ENCODE measurements around the gene PTPRN2. TPM values are rescaled to one million over a fixed set of nuclear protein-coding genes. Genes with fewer than 3 reads are reported as not detected.
"Not testable (repeated sequence)": the region's sequence is repeated elsewhere in the genome, so short reads cannot be mapped to it uniquely, and the experiment has no call there.

PTPRN2 gene
- total and polyA plus RNA-seq, 8 donors, result 12.2 to 49.2 (median 31.8) TPM

DNA sequence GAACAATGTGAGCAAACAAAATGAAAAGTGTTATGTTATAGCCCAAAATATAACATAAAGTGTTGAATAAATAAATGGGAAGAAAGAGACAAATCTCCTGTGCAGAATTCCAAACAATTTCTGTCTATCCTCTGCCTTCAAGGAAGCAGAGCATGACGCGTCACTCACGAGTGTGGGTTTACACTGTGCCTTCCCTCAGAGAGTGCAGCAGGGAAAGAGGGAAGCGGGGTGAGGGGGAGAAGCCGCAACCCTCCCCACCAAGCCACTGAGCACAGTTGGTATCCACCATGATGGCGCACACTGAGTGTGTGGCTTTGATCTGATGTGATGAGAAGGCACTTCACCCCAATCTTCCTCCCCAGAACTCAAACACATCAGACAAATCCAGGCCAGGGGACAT is 74.8 kb downstream of the PTPRN2 start:
- FAIRE-seq (no peak), DNase-seq (no peak), ATAC-seq (no peak)
- H3K4me1 ChIP-seq, result no peaks in the 10 kb centered on the region
- no peak overlapping the region for H3K4me3 ChIP-seq
- intact Hi-C loops (cut with DNase I), result no loop called here
- no peaks in the 10 kb centered on the region for H3K9me3 ChIP-seq
- TF ChIP-seq CTCF (IDR thresholded peaks at IDR 0.05), result no peak
- WGBS, 2 donors, result 89 to 93% methylated on average over 6 of the region's 6 CpGs
- H3K27ac ChIP-seq, result no peak overlapping the region
- no peaks in the 10 kb centered on the region for H3K27me3 ChIP-seq
- no peaks in the 10 kb centered on the region for H3K36me3 ChIP-seq

DNA sequence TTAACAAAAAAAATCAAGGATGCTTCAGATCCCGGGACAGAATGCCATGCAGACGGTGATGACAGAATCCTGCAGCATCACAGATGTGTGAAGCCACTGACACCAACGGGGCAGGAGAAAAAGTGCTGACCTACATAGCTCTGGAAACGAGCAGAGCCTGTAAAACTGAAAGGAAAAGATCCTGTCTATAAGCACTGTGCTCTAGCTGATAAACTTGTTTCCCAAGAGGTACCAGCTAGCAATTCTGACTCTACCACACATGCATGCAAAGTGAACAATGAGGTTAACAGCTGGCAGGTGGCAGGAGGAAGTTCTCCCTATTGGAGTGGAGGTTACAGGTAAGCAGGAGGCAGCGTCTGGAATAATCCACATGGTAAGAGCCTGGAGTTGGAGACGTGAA is 75.6 kb downstream of the PTPRN2 start:
- no peaks in the 10 kb centered on the region for H3K9me3 ChIP-seq
- no peak for FAIRE-seq
- no peak overlapping the region for H3K27ac ChIP-seq
- intact Hi-C loops (cut with DNase I), result no loop called here
- H3K27me3 ChIP-seq, result no peaks in the 10 kb centered on the region
- no peaks in the 10 kb centered on the region for H3K4me1 ChIP-seq
- 86 to 89% methylated on average over 6 of the region's 6 CpGs for WGBS, 2 donors
- no peak for ATAC-seq
- H3K4me3 ChIP-seq, result no peak overlapping the region
- H3K36me3 ChIP-seq, result no peaks in the 10 kb centered on the region
- no peak for TF ChIP-seq CTCF (IDR thresholded peaks at IDR 0.05)
- no peak for DNase-seq

DNA sequence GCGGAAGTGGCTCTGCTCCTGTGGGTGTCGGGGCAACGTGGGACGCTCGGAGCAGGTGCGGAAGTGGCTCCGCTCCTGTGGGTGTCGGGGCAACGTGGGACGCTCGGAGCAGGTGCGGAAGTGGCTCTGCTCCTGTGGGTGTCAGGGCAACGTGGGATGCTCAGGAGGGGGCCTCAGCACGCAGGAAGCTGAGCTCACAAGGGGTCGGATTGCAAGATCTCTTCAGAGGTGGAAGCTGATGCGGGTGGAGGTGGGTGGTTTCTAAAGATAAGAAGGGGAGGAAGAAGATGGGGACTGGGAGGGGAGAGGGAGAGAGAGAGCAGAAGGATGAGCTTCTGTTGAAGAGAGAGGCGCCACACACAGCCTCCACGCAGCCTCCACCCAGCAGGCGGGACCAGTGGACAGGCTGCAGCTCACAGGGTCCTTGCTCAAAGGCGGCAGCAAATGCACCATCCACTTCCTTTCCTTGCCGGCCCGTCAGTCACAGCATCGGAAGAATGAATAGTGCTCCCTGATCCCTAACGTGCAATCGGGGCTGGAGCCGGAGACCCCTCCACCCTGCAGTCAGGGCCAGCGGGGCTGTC is 78.7 kb downstream of the PTPRN2 start:
- Histone ChIP-seq H3K9me3 (no peaks in the 10 kb centered on the region), H3K4me3 (no peak overlapping the region), H3K27me3 (no peaks in the 10 kb centered on the region), H3K36me3 (no peaks in the 10 kb centered on the region), H3K4me1 (no peaks in the 10 kb centered on the region), H3K27ac (no peak overlapping the region)
- 89% methylated on average over 22 to 27 of the region's 27 CpGs for WGBS, 2 donors
- intact Hi-C loops (cut with DNase I), result no loop called here
- no peak for ATAC-seq
- TF ChIP-seq CTCF (IDR thresholded peaks at IDR 0.05), result no peak
- no peak for FAIRE-seq
- no peak for DNase-seq

DNA sequence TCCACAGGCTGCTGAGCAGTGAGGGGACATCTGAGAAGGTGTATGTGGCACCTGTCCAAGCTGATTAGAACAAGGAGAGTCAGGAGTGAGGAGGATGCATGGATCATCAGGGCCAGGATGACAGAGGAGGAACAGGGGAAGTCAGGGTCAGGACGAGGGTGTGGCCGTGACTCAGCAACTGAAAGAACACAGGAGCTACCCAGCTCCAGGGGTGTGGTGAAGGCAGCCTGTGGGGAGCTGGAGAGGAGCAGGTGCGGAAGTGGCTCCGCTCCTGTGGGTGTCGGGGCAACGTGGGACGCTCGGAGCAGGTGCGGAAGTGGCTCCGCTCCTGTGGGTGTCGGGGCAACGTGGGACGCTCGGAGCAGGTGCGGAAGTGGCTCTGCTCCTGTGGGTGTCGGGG is 79.3 kb downstream of the PTPRN2 start:
- H3K36me3 ChIP-seq; intact Hi-C loops (cut with DNase I); H3K9me3 ChIP-seq; H3K27ac ChIP-seq; H3K27me3 ChIP-seq; H3K4me3 ChIP-seq; DNase-seq; FAIRE-seq; H3K4me1 ChIP-seq: not testable (repeated sequence)
- WGBS, 2 donors, result 90% methylated on average over 5 to 16 of the region's 16 CpGs
- ATAC-seq, result peak in 1 of 4 donors; percentile 36

DNA sequence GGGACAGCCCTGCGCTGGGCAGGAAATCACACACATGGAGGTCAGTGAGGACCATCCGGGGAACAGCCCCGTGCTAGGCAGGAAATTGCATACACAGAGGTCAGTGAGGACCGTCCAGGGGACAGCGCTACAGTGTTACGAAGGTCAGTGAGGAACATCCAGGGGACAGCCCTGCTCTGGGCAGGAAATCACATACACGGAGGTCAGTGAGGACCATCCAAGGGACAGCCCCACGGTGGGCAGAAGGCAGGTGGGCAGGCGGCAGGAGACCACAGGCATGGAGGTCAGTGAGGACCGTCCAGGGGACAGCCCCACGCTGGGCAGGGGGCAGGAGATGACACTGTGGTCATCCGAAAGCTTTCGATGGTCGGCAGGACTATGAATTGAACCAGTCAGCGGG is 79.7 kb downstream of the PTPRN2 start:
- no peaks in the 10 kb centered on the region for H3K9me3 ChIP-seq
- no peaks in the 10 kb centered on the region for H3K27me3 ChIP-seq
- no peaks in the 10 kb centered on the region for H3K4me1 ChIP-seq
- WGBS, 2 donors, result 87 to 89% methylated on average over 15 of the region's 15 CpGs
- no peak for ATAC-seq
- FAIRE-seq, result no peak
- no peak for TF ChIP-seq CTCF (IDR thresholded peaks at IDR 0.05)
- no peak overlapping the region for H3K27ac ChIP-seq
- DNase-seq, result no peak
- no peak overlapping the region for H3K4me3 ChIP-seq
- H3K36me3 ChIP-seq, result no peaks in the 10 kb centered on the region
- intact Hi-C loops (cut with DNase I), result no loop called here

GRCh38 chr7:158507175-158507574 is 80.4 kb downstream of the PTPRN2 start:
- DNase-seq; H3K27ac ChIP-seq; H3K4me3 ChIP-seq; H3K27me3 ChIP-seq; intact Hi-C loops (cut with DNase I); FAIRE-seq; H3K4me1 ChIP-seq; H3K36me3 ChIP-seq; ATAC-seq; H3K9me3 ChIP-seq: not testable (repeated sequence)
- 83 to 89% methylated on average over 7 of the region's 7 CpGs for WGBS, 2 donors
